Esophagus muscularis mucosa (tissue), 4 donors: ENCODE results near the gene DHX36. TPM values are rescaled to one million over a fixed set of nuclear protein-coding genes. Genes with fewer than 3 reads are reported as not detected.

Experiments
- DNase-seq: peaks from one replicate; pipeline ENCODE4 v3.0.0-alpha.2; 2017; ENCODE audit errors: extremely low spot score
- H3K27ac ChIP-seq, 4 donors: fragments of 200-600 bp; sonication (generic); replicated peaks in 1 of 4; 1 replicate in 3 of 4; 2 replicates in 1 of 4; pipeline ENCODE4 v1.5.1; 2016 to 2019; ENCODE audit warnings: mild to moderate bottlenecking in 1 of 4
- H3K27me3 ChIP-seq, 4 donors: fragments of 200-600 bp; sonication (generic); one replicate each; pipeline versions ENCODE4 v1.5.1 to v1.6.0; 2016 to 2019
- H3K36me3 ChIP-seq, 4 donors: fragments of 200-600 bp; sonication (generic); one replicate each; pipeline ENCODE4 v1.5.1; 2016 to 2019
- H3K4me1 ChIP-seq, 4 donors: fragments of 200-600 bp; sonication (generic); one replicate each; pipeline ENCODE4 v1.5.1; 2016 to 2019
- H3K4me3 ChIP-seq, 4 donors: fragments of 200-600 bp; sonication (generic); 1 replicate in 2 of 4; 2 replicates in 2 of 4; pipeline ENCODE4 v1.5.1; 2016 to 2019; ENCODE audit warnings: mild to moderate bottlenecking in 4 of 4, moderate library complexity in 1 of 4
- H3K9me3 ChIP-seq, 4 donors: fragments of 200-600 bp; sonication (generic); 1 replicate in 3 of 4; 2 replicates in 1 of 4; pipeline ENCODE4 v1.5.1; 2016 to 2019
- CTCF ChIP-seq, 3 experiments: fragments of 200-600 bp in 2 of 3; fragments of 450-650 bp in 1 of 3; sonication (generic) in 2 of 3; IDR thresholded peaks; one replicate each; pipeline ENCODE4 v1.5.1; 2017 to 2019; ENCODE audit warnings: antibody characterized with exemption in 3 of 3, mild to moderate bottlenecking in 2 of 3, moderate library complexity in 1 of 3
- EP300 ChIP-seq: sonication (generic); formaldehyde crosslinking; IDR thresholded peaks from one replicate; pipeline ENCODE4 v1.6.1; 2017; ENCODE audit warnings: antibody characterized with exemption
- POLR2A ChIP-seq: fragments of 450-650 bp; IDR thresholded peaks from one replicate; pipeline ENCODE4 v1.6.1; 2017; ENCODE audit warnings: antibody characterized with exemption, moderate library complexity, mild to moderate bottlenecking, low read depth
- POLR2AphosphoS5 ChIP-seq, 2 donors: sonication (generic); formaldehyde crosslinking; IDR thresholded peaks; one replicate each; pipeline ENCODE4 v1.6.1; 2017; ENCODE audit warnings: antibody characterized with exemption in 2 of 2
- intact Hi-C: fragments of 100-400 bp; cut with DNase I; formaldehyde crosslinking; loops from one replicate; pipeline ENCODE4 v1.15.1; 2023
- small RNA-seq, 3 donors: library from RNA; depleted of rRNA; stranded (forward); fragments of <200 nt; gene quantifications; one replicate each; pipeline ENCODE3, GENCODE V24; 2016
- total RNA-seq, 4 donors: library from RNA; depleted of rRNA; stranded (reverse); fragments of >200 nt; gene quantifications; one replicate each; pipeline versions ENCODE4 v1.1.0 to v1.2.1, GENCODE V29; 2016

Gene DHX36
- total RNA-seq, 4 donors from 2014 or later, result 35.0 to 84.7 (median 54.5) TPM

- H3K4me1 ChIP-seq, result peaks cover 2 to 29% (median 24%) of the 10 kb centered on the region in 4 donors
- H3K9me3 ChIP-seq, result no peaks in the 10 kb centered on the region
- no peak overlapping the region for H3K4me3 ChIP-seq
- no peak for TF ChIP-seq POLR2AphosphoS5 (IDR thresholded peaks at IDR 0.05)
- no peak for TF ChIP-seq EP300
- TF ChIP-seq POLR2A, result no peak
- TF ChIP-seq CTCF (IDR thresholded peaks at IDR 0.05), result no peak
- no peak for DNase-seq
- peaks cover 0 to 33% (median 7%) of the 10 kb centered on the region in 4 donors for H3K36me3 ChIP-seq
- H3K27ac ChIP-seq, result no peak overlapping the region
- H3K27me3 ChIP-seq, result no peaks in the 10 kb centered on the region
- intact Hi-C loops, result no loop called here
Observed at GRCh38 chr3:154223519-154223918, 100.8 kb downstream of the DHX36 start.

Small RNAs within 50 kb of the gene (small RNA-seq; reads per million reads assigned to genes)
- gene RF01210, result 0 reads per million in 3 donors

Other genes with a start within 250 kb of the DHX36 start
- gene ARHGEF26, start 203.1 kb downstream of the DHX36 start, total RNA-seq, result 100 to 1,000 TPM; 124 to 158 (median 132) TPM
- gene GPR149, start 105.7 kb upstream of the DHX36 start, total RNA-seq, result not detected